OCI-LY3 (cell line): Measurements from ENCODE around the gene FAM76B.

Experiments
- EZH2phosphoT487 ChIP-seq: fragments of 200-600 bp; shearing (Covaris generic); IDR thresholded peaks from 2 replicates; pipeline ENCODE4 v1.6.1; 2018; ENCODE audit warnings: antibody characterized with exemption, mixed run types, low read depth
- TF ChIP-seq, protein P1 (sequence below): fragments of 200-600, 300-600 bp; sonication (generic); IDR thresholded peaks from 2 replicates; pipeline ENCODE4 v1.5.1; 2014; ENCODE audit warnings: antibody characterized with exemption, low read length, low read depth

DNA sequence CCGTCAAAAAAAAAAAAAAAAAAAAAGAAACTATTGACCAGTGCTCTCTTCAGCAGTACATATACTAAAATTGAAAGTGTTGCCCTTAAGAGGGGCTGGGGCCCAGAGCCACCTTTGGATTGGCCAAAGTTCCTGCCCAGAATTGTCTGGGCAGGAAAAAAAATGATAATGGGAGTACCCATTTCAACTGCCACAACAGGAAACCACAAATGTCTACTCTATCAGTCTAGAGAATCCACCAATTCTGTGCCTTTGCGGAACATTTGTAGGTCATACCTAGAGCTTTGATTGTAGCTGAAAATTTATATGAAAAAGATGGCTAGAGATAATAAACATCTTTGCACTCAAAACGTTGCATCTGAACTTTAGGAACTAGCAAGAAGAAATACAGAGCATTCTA is 69.4 kb downstream of the FAM76B start:
- TF ChIP-seq, protein P1, sequence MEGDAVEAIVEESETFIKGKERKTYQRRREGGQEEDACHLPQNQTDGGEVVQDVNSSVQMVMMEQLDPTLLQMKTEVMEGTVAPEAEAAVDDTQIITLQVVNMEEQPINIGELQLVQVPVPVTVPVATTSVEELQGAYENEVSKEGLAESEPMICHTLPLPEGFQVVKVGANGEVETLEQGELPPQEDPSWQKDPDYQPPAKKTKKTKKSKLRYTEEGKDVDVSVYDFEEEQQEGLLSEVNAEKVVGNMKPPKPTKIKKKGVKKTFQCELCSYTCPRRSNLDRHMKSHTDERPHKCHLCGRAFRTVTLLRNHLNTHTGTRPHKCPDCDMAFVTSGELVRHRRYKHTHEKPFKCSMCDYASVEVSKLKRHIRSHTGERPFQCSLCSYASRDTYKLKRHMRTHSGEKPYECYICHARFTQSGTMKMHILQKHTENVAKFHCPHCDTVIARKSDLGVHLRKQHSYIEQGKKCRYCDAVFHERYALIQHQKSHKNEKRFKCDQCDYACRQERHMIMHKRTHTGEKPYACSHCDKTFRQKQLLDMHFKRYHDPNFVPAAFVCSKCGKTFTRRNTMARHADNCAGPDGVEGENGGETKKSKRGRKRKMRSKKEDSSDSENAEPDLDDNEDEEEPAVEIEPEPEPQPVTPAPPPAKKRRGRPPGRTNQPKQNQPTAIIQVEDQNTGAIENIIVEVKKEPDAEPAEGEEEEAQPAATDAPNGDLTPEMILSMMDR: no peak
- no peak for TF ChIP-seq EZH2phosphoT487
